ENCODE measurements around the gene SOX13.

SOX13 gene

DNA sequence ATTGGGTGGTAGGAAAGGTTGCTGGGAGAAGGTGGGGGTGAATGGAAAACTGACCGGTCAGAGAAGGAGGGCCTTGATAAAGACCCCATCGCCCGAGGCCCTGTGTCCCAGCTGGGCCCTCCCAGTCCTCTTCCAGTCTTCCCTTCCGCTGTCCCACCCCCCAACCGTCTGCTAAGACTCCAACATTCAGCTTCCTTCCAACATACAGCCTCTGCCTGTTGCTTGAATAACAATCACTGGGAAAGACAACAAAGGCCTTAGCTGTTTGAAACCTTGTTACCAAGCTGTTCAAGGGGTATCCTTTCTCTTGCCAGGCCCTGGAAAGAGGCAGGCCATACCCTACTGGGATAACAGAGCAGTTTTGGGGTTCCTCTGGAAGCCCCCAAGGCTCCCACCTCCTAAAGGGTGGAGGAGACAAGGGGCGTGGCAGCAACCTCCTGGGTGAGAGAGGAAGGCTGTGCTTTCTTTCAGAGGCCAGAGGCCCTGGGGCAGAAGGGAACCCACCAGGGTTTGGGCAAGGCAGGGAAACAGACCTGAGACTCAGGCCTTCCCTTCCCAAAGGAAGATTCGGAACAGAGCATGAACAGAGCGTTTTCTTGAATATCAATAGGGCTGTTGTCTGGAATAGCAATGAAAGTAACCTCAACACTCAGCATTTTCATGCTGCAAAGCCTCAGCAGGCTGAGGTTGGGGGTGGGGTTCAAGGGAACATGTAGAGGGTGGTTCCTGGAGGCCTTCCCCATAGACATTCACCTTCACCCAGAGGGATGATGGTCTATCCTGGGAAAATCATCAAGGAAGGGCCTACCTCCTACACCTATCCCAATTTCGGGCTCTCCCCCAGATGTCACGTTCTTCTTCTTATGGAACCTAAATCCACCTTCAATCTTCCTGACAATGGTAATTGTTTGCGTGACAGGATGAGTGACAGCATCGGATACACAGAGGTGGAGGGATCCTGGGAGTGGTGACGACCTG lies 74.8 kb downstream of the SOX13 start:
- FAIRE-seq (no peak), DNase-seq (ENCODE audit: insufficient read length, low spot score) (no peak)
- TF ChIP-seq POLR2A (IDR thresholded peaks at IDR 0.05; ENCODE audit: low read depth, low read length): no peak

- no peak for TF ChIP-seq POLR2A (IDR thresholded peaks at IDR 0.05; ENCODE audit: low read depth, low read length)
- no peak for FAIRE-seq
- no peak for DNase-seq (ENCODE audit: insufficient read length, low spot score)
These were observed 76.2 kb downstream of the SOX13 start for GRCh38 chr1:204149107-204149506.

DNA sequence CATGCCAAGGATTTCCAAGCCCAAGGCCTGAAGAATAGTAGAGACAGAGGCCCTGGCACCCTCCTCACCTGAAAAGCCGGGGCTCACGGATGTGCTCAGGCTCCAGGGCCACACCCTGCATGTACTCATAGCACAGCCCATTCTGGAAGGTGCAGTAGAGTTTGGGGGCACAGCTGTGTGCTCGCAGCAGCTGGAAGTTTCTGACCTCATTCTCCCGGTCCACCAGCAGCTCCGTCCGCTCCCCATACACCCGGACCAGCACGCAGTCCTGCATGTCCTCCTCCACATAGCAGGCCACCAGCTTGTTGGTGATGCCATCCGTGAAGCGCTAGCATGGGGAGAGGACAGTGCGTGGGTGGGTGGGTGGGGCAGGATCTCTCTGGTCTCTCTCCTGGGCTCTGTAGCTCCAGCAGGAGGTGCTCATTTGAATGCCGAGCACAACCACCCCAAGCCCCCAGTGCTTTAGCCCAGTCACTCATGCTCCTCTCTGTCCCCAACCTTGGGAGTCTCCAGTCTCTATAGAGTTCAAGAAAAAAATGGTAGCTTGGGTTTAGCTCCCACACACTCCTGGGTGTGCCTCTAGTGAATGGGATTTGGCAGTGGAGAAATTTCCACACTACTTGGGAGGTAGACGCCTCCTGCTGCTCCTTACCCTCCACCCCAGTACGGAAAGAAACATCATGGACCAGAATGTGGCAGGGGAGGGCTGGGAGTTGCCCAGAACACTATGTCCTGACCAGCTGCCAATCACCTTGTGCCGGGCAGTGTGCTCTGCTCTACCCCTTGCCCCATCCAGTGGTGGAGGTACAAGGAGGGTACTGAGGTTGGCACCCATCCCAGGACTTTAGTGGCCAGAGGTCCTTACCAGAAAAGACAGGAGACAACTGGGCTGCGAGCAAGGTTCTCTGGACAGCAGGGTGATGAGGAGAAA lies 77.0 kb downstream of the SOX13 start:
- no peak for DNase-seq (ENCODE audit: insufficient read length, low spot score)
- no peak for FAIRE-seq
- no peak for TF ChIP-seq POLR2A (IDR thresholded peaks at IDR 0.05; ENCODE audit: low read depth, low read length)

DNA sequence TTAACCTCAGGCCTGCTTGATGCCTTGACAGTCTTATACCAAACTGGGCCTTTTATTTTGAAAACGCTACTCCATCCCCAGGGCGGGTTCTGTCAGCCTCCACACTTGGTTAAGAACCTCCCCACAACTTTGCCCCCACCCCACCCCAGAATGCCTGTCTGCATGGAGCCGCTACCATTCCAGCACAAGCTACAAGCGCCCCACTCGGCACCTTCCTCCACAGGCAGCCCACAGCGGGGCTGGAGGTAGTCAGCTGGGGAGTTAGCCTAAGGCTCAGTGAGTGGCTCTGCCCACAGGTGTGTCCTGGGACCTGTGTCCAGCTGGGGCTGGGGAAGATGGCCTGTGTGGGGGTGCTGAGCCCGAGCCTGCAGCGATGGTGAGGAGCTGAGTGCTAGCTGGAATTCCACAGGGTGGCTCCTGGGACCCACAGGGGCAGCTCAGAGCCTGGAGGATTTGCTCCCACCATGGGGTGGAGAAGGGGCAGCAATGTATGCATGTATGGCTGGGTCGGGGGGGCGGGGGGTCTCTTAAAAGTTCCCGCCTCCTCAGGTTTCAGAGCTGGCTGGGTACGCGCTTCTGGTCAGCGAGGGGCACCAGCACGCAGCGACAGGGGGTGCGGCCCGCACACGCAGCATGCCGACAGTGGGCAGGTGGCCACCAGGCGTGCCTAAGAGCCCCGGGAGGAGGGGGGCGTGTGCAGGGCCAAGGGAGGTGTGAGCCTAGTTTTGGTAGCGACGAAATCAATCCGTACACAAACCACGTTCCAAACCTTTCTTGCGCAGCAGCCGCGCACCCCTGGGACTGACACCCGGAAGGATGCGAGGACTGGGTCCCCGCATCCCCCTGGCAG lies 78.0 kb downstream of the SOX13 start:
- FAIRE-seq: no peak
- no peak; the same call in 1 of the 2 replicates for TF ChIP-seq POLR2A (IDR thresholded peaks at IDR 0.05; ENCODE audit: low read depth, low read length)
- no peak for DNase-seq (ENCODE audit: insufficient read length, low spot score)

DNA sequence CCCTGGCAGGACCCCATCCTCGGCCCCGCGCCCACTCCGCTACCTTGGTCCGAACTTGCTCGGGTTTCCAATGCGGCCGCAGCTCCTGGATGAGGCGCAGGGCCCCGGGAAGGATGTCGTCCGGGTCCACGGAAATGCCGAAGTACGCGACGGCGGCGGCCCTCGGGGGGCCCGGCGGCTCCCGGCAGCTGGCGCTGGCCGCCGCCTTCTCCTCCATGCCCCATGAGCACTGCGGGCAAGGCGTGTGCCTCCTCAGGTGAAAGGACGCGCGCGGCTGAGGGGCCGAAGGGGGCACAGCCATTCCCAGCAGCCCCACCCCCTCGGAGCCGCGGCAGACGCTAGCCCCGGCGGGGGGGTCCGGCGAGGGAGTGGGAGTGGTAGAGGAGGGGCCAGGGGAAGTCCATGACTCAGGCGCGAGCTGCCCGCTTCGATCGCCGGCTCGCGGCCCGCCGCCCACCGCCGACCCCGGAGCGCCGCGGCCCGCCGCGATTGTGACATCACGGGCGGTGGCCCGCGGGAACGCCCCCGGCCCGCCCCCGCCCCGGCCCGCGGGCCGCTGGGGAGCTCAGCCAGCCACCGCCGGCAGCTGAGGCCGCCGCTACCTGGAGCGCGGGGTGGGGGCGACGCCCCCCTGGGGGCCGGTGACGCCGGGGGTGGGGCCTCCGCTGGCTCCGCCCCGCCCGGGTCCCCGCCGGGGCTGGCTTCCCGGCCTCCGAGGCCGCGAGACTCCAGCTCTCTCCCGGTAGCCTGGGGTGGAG lies 78.8 kb downstream of the SOX13 start, which contains the start of gene ETNK2:
ETNK2 (minus strand) TSS at position 493 of the 758 bp plus-strand sequence; CDS start at position 301, 192 bp downstream.
- DNase-seq (ENCODE audit: insufficient read length, low spot score): peak; percentile 65
- TF ChIP-seq POLR2A (IDR thresholded peaks at IDR 0.05; ENCODE audit: low read depth, low read length): no peak; the same call in 1 of the 2 replicates
- FAIRE-seq: no peak

GRCh38 chr1:204152310-204153044 lies 79.6 kb downstream of the SOX13 start:
- FAIRE-seq (no peak), DNase-seq (ENCODE audit: insufficient read length, low spot score) (no peak)
- peak; percentile 54 for TF ChIP-seq POLR2A (IDR thresholded peaks at IDR 0.05; ENCODE audit: low read depth, low read length)

DNA sequence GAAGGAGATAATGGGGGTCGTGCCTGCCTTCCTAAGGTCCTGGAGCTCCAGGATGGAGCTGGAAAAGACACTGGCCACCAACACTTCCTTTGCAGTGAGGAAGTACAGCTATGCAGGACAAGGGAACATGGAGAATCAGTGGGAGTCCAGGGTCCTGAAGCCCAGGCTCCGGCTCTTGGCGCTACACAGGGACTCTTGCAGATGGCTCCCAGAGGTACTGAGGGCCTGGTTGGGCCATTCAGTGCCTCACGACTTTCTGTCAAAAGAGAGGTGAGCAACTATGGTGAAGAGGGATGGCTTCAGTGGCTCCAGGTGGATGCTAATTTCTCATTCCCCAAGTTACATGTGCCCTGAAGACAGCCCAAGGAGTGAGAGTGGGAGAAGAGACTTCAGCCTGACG lies 80.8 kb downstream of the SOX13 start:
- no peak for TF ChIP-seq POLR2A (IDR thresholded peaks at IDR 0.05; ENCODE audit: low read depth, low read length)
- DNase-seq (ENCODE audit: insufficient read length, low spot score) (no peak), FAIRE-seq (no peak)

DNA sequence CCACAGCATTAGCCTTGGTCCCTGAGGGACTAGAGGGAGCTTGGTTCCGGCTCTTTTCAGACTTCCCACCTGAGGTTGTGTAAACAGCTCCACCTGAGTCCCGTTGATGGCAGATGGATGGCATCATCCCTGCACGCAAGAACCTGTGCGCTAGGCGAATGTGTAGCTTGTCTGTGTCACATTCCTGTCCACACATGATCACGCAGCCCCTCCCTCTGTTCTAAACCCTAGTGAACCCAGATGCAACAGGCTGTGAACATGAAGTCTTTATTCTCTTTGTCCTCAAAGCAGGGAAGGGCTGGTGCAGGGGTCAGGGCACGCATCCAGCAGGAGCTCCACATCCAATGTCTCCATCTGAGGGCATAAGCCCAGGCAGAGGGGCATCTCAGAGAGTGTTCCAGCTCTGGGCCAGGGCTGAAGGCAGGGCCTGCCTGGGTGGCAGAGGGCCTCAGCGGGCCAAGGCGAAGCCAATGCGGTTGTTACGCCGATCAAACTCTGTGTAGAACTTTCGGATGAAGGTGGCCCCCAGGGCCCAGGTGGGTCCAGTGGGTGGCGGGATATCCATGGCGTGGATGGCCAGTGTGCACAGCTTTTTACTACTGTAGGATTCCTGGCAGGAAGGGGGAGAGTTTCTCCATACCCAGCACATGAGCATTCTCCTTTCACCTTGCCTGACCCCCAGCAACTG lies 81.8 kb downstream of the SOX13 start:
- DNase-seq (ENCODE audit: insufficient read length, low spot score) (no peak), FAIRE-seq (no peak)
- no peak for TF ChIP-seq POLR2A (IDR thresholded peaks at IDR 0.05; ENCODE audit: low read depth, low read length)

GRCh38 chr1:204155881-204156280 lies 83.0 kb downstream of the SOX13 start:
- FAIRE-seq: no peak

DNA sequence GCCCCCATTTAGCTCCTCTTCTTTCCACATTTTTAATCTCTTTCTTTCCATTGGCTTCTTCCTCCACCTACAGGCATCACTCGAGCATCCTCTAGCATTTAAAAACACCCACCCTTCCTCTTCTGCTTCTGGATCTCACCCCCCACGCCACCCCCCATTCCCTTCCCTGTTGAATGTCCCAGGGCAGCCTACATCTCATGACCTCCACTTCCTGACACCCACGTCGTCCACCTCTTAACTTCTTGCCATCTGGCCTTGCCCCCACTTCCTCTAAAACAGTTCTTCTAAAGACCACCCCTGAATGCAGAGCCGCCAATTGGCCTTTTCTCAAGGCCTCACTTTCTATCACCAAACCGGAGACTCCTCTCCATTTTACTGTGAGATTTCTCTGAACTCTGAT lies 85.0 kb downstream of the SOX13 start:
- no peak for TF ChIP-seq POLR2A (IDR thresholded peaks at IDR 0.05; ENCODE audit: low read depth, low read length)
- no peak for DNase-seq (ENCODE audit: insufficient read length, low spot score)
- FAIRE-seq: no peak

More at GRCh38 chr1:204155881-204156280, 83.0 kb downstream of the SOX13 start:
- DNase-seq (ENCODE audit: insufficient read length, low spot score): no peak
- no peak for TF ChIP-seq POLR2A (IDR thresholded peaks at IDR 0.05; ENCODE audit: low read depth, low read length)

All from H54 (cell line).